ENCODE results near the gene AADACL2. TPM values are rescaled to one million over a fixed set of nuclear protein-coding genes. Genes with fewer than 3 reads are reported as not detected.

AADACL2 gene
- total RNA-seq, 1 experiment from 2014 or later, result not detected

GRCh38 chr3:151795276-151795675, 61.5 kb downstream of the AADACL2 start:
- Histone ChIP-seq H3K9me3 (peaks cover 3% of the 10 kb centered on the region; the same call in 1 of the 2 replicates), H3K27me3 (replicated peaks; ENCODE audit: control insufficient read depth, insufficient read depth, low read length) (no peaks in the 10 kb centered on the region), H3K4me3 (ENCODE audit: low read depth, low read length) (no peak overlapping the region), H3K4me1 (peaks cover 17% of the 10 kb centered on the region), H3K36me3 (ENCODE audit: control insufficient read depth, insufficient read depth, low read length) (no peaks in the 10 kb centered on the region)
- H3K4me1 Mint-ChIP-seq (ENCODE audit: low read depth, unreplicated experiment), result peaks cover 8% of the 10 kb centered on the region
- no peak overlapping the region for H3K4me3 Mint-ChIP-seq (ENCODE audit: unreplicated experiment)
- H3K27ac Mint-ChIP-seq (ENCODE audit: unreplicated experiment), result no peak overlapping the region
- peaks cover 9% of the 10 kb centered on the region for H3K9me3 Mint-ChIP-seq (ENCODE audit: unreplicated experiment)
- ChIA-PET CTCF (no interaction called here), POLR2A (no interaction called here)
- no peak for TF ChIP-seq CTCF (IDR thresholded peaks at IDR 0.05; ENCODE audit: insufficient read depth in 1 of 2, low read depth in 1 of 2, low read length in 1 of 2, severe bottlenecking in 1 of 2, unreplicated experiment in 1 of 2)
- no TSS peak for BruUV-seq (replicated peaks)
- H3K36me3 Mint-ChIP-seq (ENCODE audit: insufficient read depth, unreplicated experiment), result no peaks in the 10 kb centered on the region
- DNase-seq, result no peak
- intact Hi-C loops (cut with micrococcal nuclease; ENCODE audit: unreplicated experiment), result no loop called here
- no peaks in the 10 kb centered on the region for H3K27me3 Mint-ChIP-seq (ENCODE audit: insufficient read depth, unreplicated experiment)

- H3K4me3 ChIP-seq (ENCODE audit: low read depth, low read length), result no peak overlapping the region
- Mint-ChIP-seq H3K9me3 (ENCODE audit: unreplicated experiment) (no peaks in the 10 kb centered on the region), H3K36me3 (ENCODE audit: insufficient read depth, unreplicated experiment) (no peaks in the 10 kb centered on the region), H3K27ac (ENCODE audit: unreplicated experiment) (no peak overlapping the region), H3K4me3 (ENCODE audit: unreplicated experiment) (no peak overlapping the region), H3K27me3 (ENCODE audit: insufficient read depth, unreplicated experiment) (no peaks in the 10 kb centered on the region), H3K4me1 (ENCODE audit: low read depth, unreplicated experiment) (no peaks in the 10 kb centered on the region)
- peaks cover 3% of the 10 kb centered on the region; the same call in 1 of the 2 replicates for H3K9me3 ChIP-seq
- H3K36me3 ChIP-seq (ENCODE audit: control insufficient read depth, insufficient read depth, low read length), result no peaks in the 10 kb centered on the region
- no TSS peak for BruUV-seq (replicated peaks)
- peaks cover 10% of the 10 kb centered on the region for H3K4me1 ChIP-seq
- no peak for TF ChIP-seq CTCF (IDR thresholded peaks at IDR 0.05; ENCODE audit: insufficient read depth in 1 of 2, low read depth in 1 of 2, low read length in 1 of 2, severe bottlenecking in 1 of 2, unreplicated experiment in 1 of 2)
- no peaks in the 10 kb centered on the region for H3K27me3 ChIP-seq (replicated peaks; ENCODE audit: control insufficient read depth, insufficient read depth, low read length)
- intact Hi-C loops (cut with micrococcal nuclease; ENCODE audit: unreplicated experiment), result no loop called here
- DNase-seq, result no peak
- CTCF ChIA-PET, result no interaction called here
- POLR2A ChIA-PET, result no interaction called here
Observed at GRCh38 chr3:151796105-151796680, 62.5 kb downstream of the AADACL2 start.

- ChIA-PET CTCF (no interaction called here), POLR2A (no interaction called here)
- Histone ChIP-seq H3K4me1 (no peaks in the 10 kb centered on the region), H3K36me3 (ENCODE audit: control insufficient read depth, insufficient read depth, low read length) (no peaks in the 10 kb centered on the region), H3K9me3 (no peaks in the 10 kb centered on the region), H3K4me3 (ENCODE audit: low read depth, low read length) (no peak overlapping the region), H3K27me3 (replicated peaks; ENCODE audit: control insufficient read depth, insufficient read depth, low read length) (no peaks in the 10 kb centered on the region)
- Mint-ChIP-seq H3K27ac (ENCODE audit: unreplicated experiment) (no peak overlapping the region), H3K4me1 (ENCODE audit: low read depth, unreplicated experiment) (no peaks in the 10 kb centered on the region), H3K27me3 (ENCODE audit: insufficient read depth, unreplicated experiment) (no peaks in the 10 kb centered on the region), H3K36me3 (ENCODE audit: insufficient read depth, unreplicated experiment) (no peaks in the 10 kb centered on the region), H3K9me3 (ENCODE audit: unreplicated experiment) (no peaks in the 10 kb centered on the region), H3K4me3 (ENCODE audit: unreplicated experiment) (no peak overlapping the region)
- intact Hi-C loops (cut with micrococcal nuclease; ENCODE audit: unreplicated experiment), result no loop called here
- DNase-seq, result no peak
- TF ChIP-seq CTCF (IDR thresholded peaks at IDR 0.05; ENCODE audit: insufficient read depth in 1 of 2, low read depth in 1 of 2, low read length in 1 of 2, severe bottlenecking in 1 of 2, unreplicated experiment in 1 of 2), result no peak
- BruUV-seq (replicated peaks), result no TSS peak
Observed at GRCh38 chr3:151798466-151798865, 64.7 kb downstream of the AADACL2 start.
